Activated naive CD4-positive, alpha-beta T cell treated with anti-CD3 and anti-CD28 coated beads, Interleukin-2, amount 50 U/mL, for 16 hours (primary cell): ENCODE results near the gene LHB.
A peak's percentile ranks its signal among the peaks of the same experiment; 100 is the strongest.

Experiments
- DNase-seq: peaks from one replicate; pipeline ENCODE4 v3.0.0-alpha.2; 2020

Gene LHB

GRCh38 chr19:48970923-48971395 is 45.9 kb downstream of the LHB start:
- peak; percentile 87 for DNase-seq

- no peak for DNase-seq
Observed at GRCh38 chr19:48970139-48970766, 46.6 kb downstream of the LHB start.

- DNase-seq: no peak
Observed at GRCh38 chr19:48969276-48970138, 47.4 kb downstream of the LHB start.

- DNase-seq: no peak
Observed at GRCh38 chr19:48968813-48969218, 48.1 kb downstream of the LHB start.

- DNase-seq: no peak
Observed at GRCh38 chr19:48968179-48968661, 48.7 kb downstream of the LHB start.

GRCh38 chr19:48967346-48968178 is 49.3 kb downstream of the LHB start:
- DNase-seq: no peak

GRCh38 chr19:48966541-48967345 is 50.1 kb downstream of the LHB start:
- no peak for DNase-seq
